H7 (cell line): ENCODE results near the gene RBMS3. TPM values are rescaled to one million over a fixed set of nuclear protein-coding genes. Genes with fewer than 3 reads are reported as not detected.

Experiments used
- DNase-seq: peaks from one replicate; pipeline ENCODE4 v3.0.0; 2012
- H3K27me3 ChIP-seq: 2 replicates; pipeline ENCODE4 v1.6.0; 2011; ENCODE audit warnings: mild to moderate bottlenecking, low read length; ENCODE audit not compliant: control insufficient read depth, insufficient read depth
- H3K36me3 ChIP-seq: replicated peaks from 2 replicates; pipeline ENCODE4 v1.5.1; 2011; ENCODE audit warnings: low read length; ENCODE audit not compliant: control insufficient read depth, insufficient read depth
- H3K4me3 ChIP-seq: 2 replicates; pipeline ENCODE4 v1.5.1; 2011; ENCODE audit warnings: low read depth, mild to moderate bottlenecking, control low read depth, low read length, moderate library complexity; ENCODE audit not compliant: insufficient read depth
- total RNA-seq: library from RNA; depleted of rRNA; stranded (reverse); fragments of >200 nt; shearing (Covaris generic); gene quantifications from 2 replicates; pipeline ENCODE4 v1.2.3, GENCODE V29; 2014

Gene RBMS3
- total RNA-seq, 1 experiment from 2014 or later = 9.4 TPM

- Histone ChIP-seq H3K27me3 (no peaks in the 10 kb centered on the region), H3K36me3 (no peaks in the 10 kb centered on the region), H3K4me3 (no peak overlapping the region)
- no peak for DNase-seq
Observed at GRCh38 chr3:29942297-29942696, 661.4 kb downstream of the RBMS3 start.

- H3K4me3 ChIP-seq = no peak overlapping the region
- H3K36me3 ChIP-seq = no peaks in the 10 kb centered on the region
- H3K27me3 ChIP-seq = no peaks in the 10 kb centered on the region
- no peak for DNase-seq
Observed at GRCh38 chr3:29949131-29949530, 668.3 kb downstream of the RBMS3 start.

- no peak overlapping the region for H3K4me3 ChIP-seq
- DNase-seq = no peak
- no peaks in the 10 kb centered on the region for H3K36me3 ChIP-seq
- H3K27me3 ChIP-seq = no peaks in the 10 kb centered on the region
Observed at GRCh38 chr3:29949940-29950616, 669.2 kb downstream of the RBMS3 start.

- Histone ChIP-seq H3K4me3 (no peak overlapping the region), H3K36me3 (no peaks in the 10 kb centered on the region), H3K27me3 (no peaks in the 10 kb centered on the region)
- no peak for DNase-seq
Observed at GRCh38 chr3:29952431-29952830, 671.6 kb downstream of the RBMS3 start.

- no peak for DNase-seq
- H3K36me3 ChIP-seq = no peaks in the 10 kb centered on the region
- H3K4me3 ChIP-seq = no peak overlapping the region
- no peaks in the 10 kb centered on the region for H3K27me3 ChIP-seq
Observed at GRCh38 chr3:29955413-29955812, 674.5 kb downstream of the RBMS3 start.

GRCh38 chr3:29958816-29959215, 677.9 kb downstream of the RBMS3 start:
- Histone ChIP-seq H3K36me3 (no peaks in the 10 kb centered on the region), H3K27me3 (no peaks in the 10 kb centered on the region), H3K4me3 (no peak overlapping the region)
- DNase-seq = no peak

GRCh38 chr3:29971895-29972294, 691.0 kb downstream of the RBMS3 start:
- DNase-seq = no peak
- H3K27me3 ChIP-seq = no peaks in the 10 kb centered on the region
- H3K4me3 ChIP-seq = no peak overlapping the region
- no peaks in the 10 kb centered on the region for H3K36me3 ChIP-seq

GRCh38 chr3:29972320-29972993, 691.6 kb downstream of the RBMS3 start:
- no peak for DNase-seq
- Histone ChIP-seq H3K36me3 (no peaks in the 10 kb centered on the region), H3K27me3 (no peaks in the 10 kb centered on the region), H3K4me3 (no peak overlapping the region)

GRCh38 chr3:29973763-29974162, 692.9 kb downstream of the RBMS3 start:
- DNase-seq = no peak
- Histone ChIP-seq H3K27me3 (no peaks in the 10 kb centered on the region), H3K4me3 (no peak overlapping the region), H3K36me3 (no peaks in the 10 kb centered on the region)

- Histone ChIP-seq H3K36me3 (no peaks in the 10 kb centered on the region), H3K4me3 (no peak overlapping the region)
- DNase-seq = no peak
Observed at GRCh38 chr3:29976871-29977270, 696.0 kb downstream of the RBMS3 start.

GRCh38 chr3:29977360-29977759, 696.5 kb downstream of the RBMS3 start:
- Histone ChIP-seq H3K36me3 (no peaks in the 10 kb centered on the region), H3K4me3 (no peak overlapping the region), H3K27me3 (no peaks in the 10 kb centered on the region)
- no peak for DNase-seq

More at GRCh38 chr3:29976871-29977270, 696.0 kb downstream of the RBMS3 start:
- H3K27me3 ChIP-seq = no peaks in the 10 kb centered on the region

GRCh38 chr3:29978036-29978435, 697.2 kb downstream of the RBMS3 start:
- Histone ChIP-seq H3K36me3 (no peaks in the 10 kb centered on the region), H3K4me3 (no peak overlapping the region), H3K27me3 (no peaks in the 10 kb centered on the region)
- DNase-seq = no peak

- Histone ChIP-seq H3K4me3 (no peak overlapping the region), H3K27me3 (no peaks in the 10 kb centered on the region), H3K36me3 (no peaks in the 10 kb centered on the region)
- DNase-seq = no peak
Observed at GRCh38 chr3:29991198-29991597, 710.3 kb downstream of the RBMS3 start.

- no peak for DNase-seq
- Histone ChIP-seq H3K27me3 (no peaks in the 10 kb centered on the region), H3K4me3 (no peak overlapping the region), H3K36me3 (no peaks in the 10 kb centered on the region)
Observed at GRCh38 chr3:30002797-30003196, 721.9 kb downstream of the RBMS3 start.

- no peaks in the 10 kb centered on the region for H3K36me3 ChIP-seq
- no peak overlapping the region for H3K4me3 ChIP-seq
- no peaks in the 10 kb centered on the region for H3K27me3 ChIP-seq
- DNase-seq = no peak
Observed at GRCh38 chr3:30003741-30004140, 722.9 kb downstream of the RBMS3 start.
